RWPE2 (cell line): ENCODE data around the gene HMCN2.
"Not testable (repeated sequence)": the region's sequence is repeated elsewhere in the genome, so short reads cannot be mapped to it uniquely, and the experiment has no call there.

Source experiments
- ATAC-seq: fragments of 200-7000 bp; cut with Tn5 transposase; 3 replicates; pipeline ENCODE4 v1.9.1; 2021; ENCODE audit warnings: low read depth
- DNase-seq: peaks from one replicate; pipeline ENCODE4 v3.0.0-alpha.2; 2020; ENCODE audit warnings: low spot score
- H3K27ac ChIP-seq: fragments of 450-650 bp; 2 replicates; pipeline ENCODE4 v1.5.1; 2017; ENCODE audit warnings: mild to moderate bottlenecking; ENCODE audit not compliant: poor library complexity, severe bottlenecking
- H3K27me3 ChIP-seq: fragments of 250-450 bp; sonication (Bioruptor Pico); 2 replicates; pipeline ENCODE4 v1.5.1; 2021; ENCODE audit warnings: mild to moderate bottlenecking, moderate library complexity; ENCODE audit not compliant: insufficient read depth, poor library complexity, severe bottlenecking
- H3K36me3 ChIP-seq: fragments of 250-450 bp; sonication (Bioruptor Pico); 2 replicates; pipeline ENCODE4 v1.5.1; 2020; ENCODE audit warnings: low read depth, mild to moderate bottlenecking, moderate library complexity
- H3K4me1 ChIP-seq: fragments of 250-450 bp; sonication (Bioruptor Pico); 2 replicates; pipeline ENCODE4 v1.5.1; 2021; ENCODE audit warnings: mild to moderate bottlenecking, moderate library complexity; ENCODE audit not compliant: insufficient read depth, poor library complexity, severe bottlenecking
- H3K4me3 ChIP-seq: fragments of 250-450 bp; sonication (Bioruptor Pico); 2 replicates; pipeline ENCODE4 v1.5.1; 2021; ENCODE audit warnings: mild to moderate bottlenecking, moderate library complexity; ENCODE audit not compliant: severe bottlenecking
- H3K9me3 ChIP-seq: fragments of 250-450 bp; sonication (Bioruptor Pico); 2 replicates; pipeline ENCODE4 v1.5.1; 2021; ENCODE audit warnings: mild to moderate bottlenecking, moderate library complexity; ENCODE audit not compliant: severe bottlenecking
- TF ChIP-seq, protein P1 (sequence below): fragments of 450-650 bp; IDR thresholded peaks from one replicate; pipeline ENCODE4 v1.5.1; 2017; ENCODE audit warnings: mild to moderate bottlenecking, moderate library complexity; ENCODE audit not compliant: poor library complexity, severe bottlenecking

Gene HMCN2

GRCh38 chr9:130246126-130246525 is 19.4 kb upstream of the HMCN2 start:
- no peak for ATAC-seq
- no peaks in the 10 kb centered on the region for H3K4me1 ChIP-seq
- H3K27ac ChIP-seq: no peak overlapping the region
- H3K4me3 ChIP-seq: no peak overlapping the region
- no peaks in the 10 kb centered on the region for H3K36me3 ChIP-seq
- DNase-seq: no peak
- no peaks in the 10 kb centered on the region for H3K9me3 ChIP-seq
- H3K27me3 ChIP-seq: peaks cover 2% of the 10 kb centered on the region
- TF ChIP-seq, protein P1, sequence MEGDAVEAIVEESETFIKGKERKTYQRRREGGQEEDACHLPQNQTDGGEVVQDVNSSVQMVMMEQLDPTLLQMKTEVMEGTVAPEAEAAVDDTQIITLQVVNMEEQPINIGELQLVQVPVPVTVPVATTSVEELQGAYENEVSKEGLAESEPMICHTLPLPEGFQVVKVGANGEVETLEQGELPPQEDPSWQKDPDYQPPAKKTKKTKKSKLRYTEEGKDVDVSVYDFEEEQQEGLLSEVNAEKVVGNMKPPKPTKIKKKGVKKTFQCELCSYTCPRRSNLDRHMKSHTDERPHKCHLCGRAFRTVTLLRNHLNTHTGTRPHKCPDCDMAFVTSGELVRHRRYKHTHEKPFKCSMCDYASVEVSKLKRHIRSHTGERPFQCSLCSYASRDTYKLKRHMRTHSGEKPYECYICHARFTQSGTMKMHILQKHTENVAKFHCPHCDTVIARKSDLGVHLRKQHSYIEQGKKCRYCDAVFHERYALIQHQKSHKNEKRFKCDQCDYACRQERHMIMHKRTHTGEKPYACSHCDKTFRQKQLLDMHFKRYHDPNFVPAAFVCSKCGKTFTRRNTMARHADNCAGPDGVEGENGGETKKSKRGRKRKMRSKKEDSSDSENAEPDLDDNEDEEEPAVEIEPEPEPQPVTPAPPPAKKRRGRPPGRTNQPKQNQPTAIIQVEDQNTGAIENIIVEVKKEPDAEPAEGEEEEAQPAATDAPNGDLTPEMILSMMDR: no peak

GRCh38 chr9:130254747-130255630 is 10.6 kb upstream of the HMCN2 start:
- Histone ChIP-seq H3K36me3 (no peaks in the 10 kb centered on the region), H3K9me3 (no peaks in the 10 kb centered on the region), H3K4me1 (no peaks in the 10 kb centered on the region), H3K27me3 (no peaks in the 10 kb centered on the region), H3K27ac (no peak overlapping the region), H3K4me3 (no peak overlapping the region)
- ATAC-seq (no peak), DNase-seq (no peak)
- TF ChIP-seq, protein P1: no peak

GRCh38 chr9:130255631-130256134 is 9.9 kb upstream of the HMCN2 start:
- DNase-seq (no peak), ATAC-seq (no peak)
- no peak overlapping the region for H3K4me3 ChIP-seq
- H3K9me3 ChIP-seq: no peaks in the 10 kb centered on the region
- peaks cover 3% of the 10 kb centered on the region for H3K27me3 ChIP-seq
- H3K36me3 ChIP-seq: no peaks in the 10 kb centered on the region
- H3K4me1 ChIP-seq: no peaks in the 10 kb centered on the region
- H3K27ac ChIP-seq: no peak overlapping the region
- TF ChIP-seq, protein P1: no peak

DNA sequence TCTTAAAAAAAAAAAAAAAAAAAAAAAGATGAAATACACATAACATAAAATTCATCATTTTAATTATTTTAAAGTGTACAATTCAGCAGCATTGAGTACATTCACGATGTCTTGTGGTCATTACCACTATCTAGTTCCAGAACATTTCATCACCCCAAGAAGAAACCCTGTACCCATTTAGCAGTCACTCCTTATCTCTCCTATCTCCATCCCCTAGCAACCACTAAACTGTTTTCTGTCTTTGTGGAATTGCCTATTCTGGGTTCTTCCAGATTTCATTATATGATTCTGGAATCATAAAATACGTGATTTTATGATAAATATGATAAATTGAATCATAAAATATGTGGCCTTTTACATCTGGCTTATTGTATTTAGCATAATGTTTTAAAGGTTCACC is 8.9 kb upstream of the HMCN2 start:
- no peaks in the 10 kb centered on the region for H3K4me1 ChIP-seq
- TF ChIP-seq, protein P1: no peak
- no peak overlapping the region for H3K27ac ChIP-seq
- no peak for ATAC-seq
- no peak overlapping the region for H3K4me3 ChIP-seq
- no peaks in the 10 kb centered on the region for H3K36me3 ChIP-seq
- no peaks in the 10 kb centered on the region for H3K9me3 ChIP-seq
- DNase-seq: no peak
- peaks cover 3% of the 10 kb centered on the region for H3K27me3 ChIP-seq

- H3K27ac ChIP-seq, ATAC-seq, H3K9me3 ChIP-seq, H3K36me3 ChIP-seq, DNase-seq, H3K4me1 ChIP-seq, H3K27me3 ChIP-seq, H3K4me3 ChIP-seq: not testable (repeated sequence)
Observed at GRCh38 chr9:130258137-130258536, 7.4 kb upstream of the HMCN2 start.
